Medulla oblongata (tissue), 1 donor: ENCODE results near the gene ABCA13.

Experiments used
- DNase-seq: peaks from one replicate; pipeline ENCODE4 v3.0.0-alpha.2; 2015; ENCODE audit errors: extremely low spot score

The ABCA13 gene

GRCh38 chr7:48245751-48246472 is 74.7 kb downstream of the ABCA13 start:
- peak; percentile 48 for DNase-seq

GRCh38 chr7:48249166-48249565 is 77.9 kb downstream of the ABCA13 start:
- DNase-seq: no peak

DNA sequence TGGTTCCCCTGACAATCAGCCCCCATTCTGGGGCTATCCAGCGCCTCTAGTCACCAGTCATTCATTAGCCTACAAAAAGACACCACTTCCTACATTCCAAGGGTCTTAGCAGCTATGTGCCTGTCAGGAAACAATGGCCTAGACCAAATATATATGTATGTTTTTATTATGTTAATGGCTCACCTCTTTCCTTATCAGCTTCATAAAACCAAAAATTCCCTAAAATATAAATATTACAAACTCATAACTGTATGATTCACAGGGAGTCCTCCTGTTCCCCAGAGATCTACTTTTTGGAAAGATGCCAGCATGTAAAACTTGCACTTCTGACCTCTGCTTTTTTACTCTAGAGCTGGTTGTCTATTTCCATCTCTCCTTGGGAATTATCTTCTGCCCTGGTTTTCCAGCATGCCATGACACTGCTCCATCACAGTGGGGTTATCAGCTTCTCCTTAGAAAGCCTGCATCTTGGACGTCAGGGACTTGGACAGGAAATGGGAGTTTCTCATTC is 79.2 kb downstream of the ABCA13 start:
- DNase-seq: no peak

- no peak for DNase-seq
Measured at GRCh38 chr7:48251766-48252165, 80.5 kb downstream of the ABCA13 start.

DNA sequence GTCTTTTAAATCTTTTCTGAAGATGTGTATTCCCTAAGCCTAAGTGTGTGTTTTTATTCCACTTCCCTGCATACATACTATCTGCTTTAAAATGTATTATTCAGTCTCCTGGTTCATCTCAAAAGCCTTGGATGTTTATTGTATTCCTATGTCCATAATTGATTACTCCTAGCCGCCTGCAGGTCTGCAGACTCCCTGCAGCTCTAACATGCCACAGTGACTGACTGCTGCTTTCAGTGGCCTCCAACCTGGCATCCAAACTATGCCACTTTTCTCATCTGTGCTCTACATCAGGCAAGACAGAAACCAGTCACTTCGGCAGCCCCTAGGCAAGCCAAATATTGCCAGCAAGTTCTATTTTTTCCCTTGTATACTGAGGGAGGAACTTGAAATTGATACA is 81.7 kb downstream of the ABCA13 start:
- no peak for DNase-seq

DNA sequence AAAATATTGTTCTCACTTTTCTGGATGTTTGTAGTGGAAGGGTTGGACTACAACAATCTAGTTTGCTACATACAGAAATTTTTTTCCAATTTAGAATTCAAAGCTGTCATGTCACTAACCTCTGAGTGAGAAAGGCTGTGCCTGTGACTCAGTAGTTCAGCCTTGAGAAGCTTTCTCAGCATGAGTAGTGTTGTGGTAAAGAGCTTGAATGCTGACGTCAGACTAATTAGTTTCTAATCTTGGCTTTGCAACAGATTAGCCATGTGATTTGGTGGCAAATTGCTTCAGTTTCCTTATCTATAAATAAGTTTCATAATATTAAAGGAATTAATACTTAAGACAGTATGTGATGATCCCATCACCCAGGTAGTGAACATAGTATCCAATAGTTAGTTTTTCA is 83.8 kb downstream of the ABCA13 start:
- no peak for DNase-seq

- DNase-seq: no peak
Measured at GRCh38 chr7:48259463-48260280, 88.4 kb downstream of the ABCA13 start.

DNA sequence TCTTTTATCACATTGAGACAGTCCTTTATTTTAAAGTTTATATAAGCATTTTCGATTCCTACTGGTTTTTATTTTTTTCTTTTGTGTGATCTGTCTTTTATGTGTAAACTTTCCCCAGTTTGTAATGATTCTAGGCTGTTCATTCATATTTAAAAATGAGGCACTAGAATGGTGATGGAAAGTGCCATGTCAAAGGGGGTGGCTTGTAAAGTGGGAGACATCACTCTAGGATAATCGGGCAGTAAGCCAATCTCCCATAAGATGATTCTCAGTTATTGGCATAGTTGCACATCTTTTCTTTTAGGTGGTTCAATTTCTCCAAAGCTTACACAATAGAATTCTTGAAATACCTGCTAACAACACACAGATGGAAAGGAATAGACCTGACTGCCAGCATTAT is 90.4 kb downstream of the ABCA13 start:
- no peak for DNase-seq

DNA sequence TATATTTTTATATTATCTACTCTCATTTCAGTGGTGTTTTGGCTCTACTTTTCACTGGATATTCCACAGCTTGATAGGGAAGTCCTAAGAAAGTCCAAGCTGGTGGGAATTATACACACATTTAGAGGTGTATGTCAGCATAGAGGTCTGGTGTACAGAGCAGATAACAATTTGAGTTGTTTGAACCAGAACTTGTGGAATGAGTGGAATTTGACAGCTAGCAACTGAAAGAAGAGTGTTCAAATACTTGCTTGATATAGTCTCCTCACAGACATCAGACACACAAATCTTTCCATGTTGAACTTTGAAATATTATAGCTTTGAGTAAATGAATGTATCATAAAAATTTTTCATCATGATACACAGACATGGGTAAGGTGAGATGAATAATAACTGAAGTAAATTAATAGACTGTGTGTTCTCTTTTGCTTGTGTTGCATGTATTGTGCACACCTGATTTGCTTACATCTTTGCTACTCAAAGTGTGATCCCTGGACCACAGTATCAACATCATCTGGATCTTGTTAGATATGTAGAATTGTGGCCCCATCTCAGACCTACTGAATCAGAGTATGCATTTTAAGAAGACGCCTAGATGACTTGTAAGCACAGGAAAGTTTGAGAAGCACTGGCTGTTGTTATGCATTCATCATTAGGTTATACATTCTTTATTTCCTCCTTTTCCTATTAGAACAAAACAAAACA is 91.5 kb downstream of the ABCA13 start:
- no peak for DNase-seq

- no peak for DNase-seq
Measured at GRCh38 chr7:48263311-48263650, 92.0 kb downstream of the ABCA13 start.

GRCh38 chr7:48269066-48269465 is 97.8 kb downstream of the ABCA13 start:
- DNase-seq: no peak

DNA sequence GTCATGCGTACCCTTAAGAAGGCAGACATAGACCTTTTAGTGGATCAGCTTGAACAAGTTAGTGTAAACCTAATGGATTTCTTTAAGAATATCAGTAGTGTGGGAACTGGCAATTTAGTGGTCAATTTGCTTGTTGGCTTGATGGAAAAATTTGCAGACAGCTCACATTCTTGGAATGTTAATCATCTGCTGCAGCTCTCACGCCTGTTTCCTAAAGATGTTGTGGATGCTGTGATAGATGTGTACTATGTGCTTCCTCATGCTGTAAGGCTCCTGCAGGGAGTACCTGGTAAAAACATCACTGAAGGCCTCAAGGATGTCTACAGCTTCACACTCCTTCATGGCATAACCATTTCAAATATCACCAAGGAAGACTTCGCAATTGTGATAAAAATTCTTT is 103.4 kb downstream of the ABCA13 start:
- DNase-seq: no peak

GRCh38 chr7:48279420-48279819 is 108.2 kb downstream of the ABCA13 start:
- no peak for DNase-seq

DNA sequence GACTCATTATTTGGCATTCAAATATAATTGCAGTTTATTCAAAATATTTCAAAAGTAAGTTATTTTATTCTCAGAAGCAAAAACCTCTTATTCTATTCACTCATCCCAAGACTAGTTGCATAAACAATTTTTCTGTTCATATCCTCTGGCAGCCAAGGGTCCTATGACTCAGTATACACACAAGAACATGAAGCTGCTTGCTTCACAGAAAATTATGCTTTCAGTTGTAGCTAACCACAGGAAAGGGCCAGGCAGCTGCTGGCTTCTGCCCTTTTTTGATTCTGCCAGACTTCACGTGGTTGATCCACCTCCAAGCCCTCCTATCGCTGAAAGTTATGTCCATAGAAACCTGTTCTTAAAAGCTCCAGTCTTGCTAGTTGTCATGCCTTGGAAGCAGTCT is 108.8 kb downstream of the ABCA13 start:
- DNase-seq: no peak

DNA sequence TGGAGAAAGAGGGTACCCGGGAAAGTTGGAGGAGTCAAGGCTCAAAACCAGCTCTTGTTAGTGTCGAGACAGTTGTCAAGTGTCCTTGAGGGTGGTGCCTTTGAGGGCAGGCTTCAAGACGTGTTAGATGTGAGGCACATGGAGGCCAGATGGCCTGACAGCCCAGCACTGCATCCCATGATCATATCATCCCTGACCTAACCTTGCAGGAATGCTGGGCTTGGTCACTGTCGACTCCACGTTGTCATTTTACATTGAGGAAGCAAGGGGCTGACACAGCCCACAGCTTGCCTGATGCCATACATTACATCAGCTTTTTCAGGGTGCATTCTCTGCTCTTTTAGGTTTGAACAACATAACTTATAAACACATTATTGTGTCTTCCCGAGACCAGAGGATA is 114.1 kb downstream of the ABCA13 start:
- DNase-seq: no peak

DNA sequence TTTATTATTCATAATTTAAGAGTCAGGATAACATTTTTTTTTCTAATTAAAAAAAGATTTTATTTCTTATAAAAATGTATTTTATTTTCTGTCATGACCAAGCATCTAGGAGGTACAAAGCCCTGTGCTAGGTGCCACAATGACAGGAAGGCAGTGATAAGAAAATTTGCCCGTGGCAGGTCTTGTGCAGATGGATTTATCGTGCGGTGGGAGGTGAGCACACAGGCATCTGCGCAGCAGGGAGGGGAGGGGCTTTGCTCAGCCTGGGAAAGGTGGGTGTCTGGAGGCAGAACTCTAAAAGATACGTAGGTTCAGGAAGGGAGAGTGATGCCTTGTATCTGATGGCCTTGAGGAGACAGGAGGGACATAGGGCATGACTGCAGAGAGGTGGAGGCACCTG is 115.6 kb downstream of the ABCA13 start:
- no peak for DNase-seq

- no peak for DNase-seq
Measured at GRCh38 chr7:48289656-48290055, 118.4 kb downstream of the ABCA13 start.

- no peak for DNase-seq
Measured at GRCh38 chr7:48292949-48293348, 121.7 kb downstream of the ABCA13 start.

- DNase-seq: no peak
Measured at GRCh38 chr7:48295296-48295971, 124.2 kb downstream of the ABCA13 start.

- no peak for DNase-seq
Measured at GRCh38 chr7:48296966-48297365, 125.7 kb downstream of the ABCA13 start.

GRCh38 chr7:48298779-48299178 is 127.5 kb downstream of the ABCA13 start:
- no peak for DNase-seq

DNA sequence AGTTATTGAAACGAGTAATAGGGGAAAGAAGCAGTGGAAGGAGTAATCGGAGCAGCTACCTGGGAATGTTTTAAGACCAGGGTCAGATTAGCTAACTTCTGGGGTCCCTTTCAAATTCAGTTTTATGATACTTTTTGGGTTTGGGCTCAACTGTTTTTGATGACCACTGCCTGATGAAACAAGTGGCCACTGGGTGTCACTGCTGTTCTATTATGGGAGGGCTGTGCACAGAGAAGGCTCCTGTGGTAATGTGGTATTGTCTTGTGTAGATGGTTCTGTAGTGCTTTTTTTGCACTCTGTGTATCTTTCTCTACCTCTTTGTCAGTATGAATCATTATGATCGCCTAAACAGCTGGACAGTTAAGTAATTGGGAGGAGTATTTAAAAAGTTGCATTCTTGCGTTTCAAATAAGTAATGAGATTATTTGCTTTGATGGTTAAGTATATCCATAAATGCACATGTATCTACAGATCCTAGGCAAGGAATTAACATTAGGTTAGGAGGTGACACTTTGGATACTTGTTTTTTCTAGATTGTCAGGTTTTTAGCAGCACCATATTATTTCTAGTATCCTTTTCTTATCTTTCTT is 128.4 kb downstream of the ABCA13 start:
- DNase-seq: peak; percentile 82
